ENCODE results near the gene SEMA5B.

DNA sequence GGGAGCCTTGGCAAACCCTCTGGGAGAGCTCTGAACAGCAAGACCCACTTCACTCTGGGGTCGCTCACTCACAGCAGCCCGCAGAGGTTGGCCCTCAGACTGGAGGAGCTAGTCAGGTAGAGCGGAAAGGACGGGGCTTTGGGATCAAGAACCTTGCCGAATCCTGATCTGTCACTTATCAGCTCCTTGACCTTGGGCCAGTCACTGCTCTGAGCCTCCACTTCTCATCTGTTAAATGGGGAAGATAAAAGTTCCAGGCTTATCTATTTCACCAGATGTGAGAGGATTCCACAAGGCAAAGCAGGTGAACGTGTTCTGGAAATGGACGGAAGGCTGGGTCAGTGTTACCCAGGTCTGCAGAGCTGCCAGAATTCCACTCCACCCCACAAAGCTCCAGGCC lies 29.4 kb downstream of the SEMA5B start:
- TF ChIP-seq SIN3A (IDR thresholded peaks at IDR 0.05; ENCODE audit: borderline replicate concordance, insufficient read depth, low read length) (no peak), TAF1 (IDR thresholded peaks at IDR 0.05; ENCODE audit: borderline replicate concordance, insufficient read depth, low read length) (no peak), POLR2AphosphoS5 (IDR thresholded peaks at IDR 0.05; ENCODE audit: low read depth, low read length) (no peak)
- TF ChIP-seq, protein P1, sequence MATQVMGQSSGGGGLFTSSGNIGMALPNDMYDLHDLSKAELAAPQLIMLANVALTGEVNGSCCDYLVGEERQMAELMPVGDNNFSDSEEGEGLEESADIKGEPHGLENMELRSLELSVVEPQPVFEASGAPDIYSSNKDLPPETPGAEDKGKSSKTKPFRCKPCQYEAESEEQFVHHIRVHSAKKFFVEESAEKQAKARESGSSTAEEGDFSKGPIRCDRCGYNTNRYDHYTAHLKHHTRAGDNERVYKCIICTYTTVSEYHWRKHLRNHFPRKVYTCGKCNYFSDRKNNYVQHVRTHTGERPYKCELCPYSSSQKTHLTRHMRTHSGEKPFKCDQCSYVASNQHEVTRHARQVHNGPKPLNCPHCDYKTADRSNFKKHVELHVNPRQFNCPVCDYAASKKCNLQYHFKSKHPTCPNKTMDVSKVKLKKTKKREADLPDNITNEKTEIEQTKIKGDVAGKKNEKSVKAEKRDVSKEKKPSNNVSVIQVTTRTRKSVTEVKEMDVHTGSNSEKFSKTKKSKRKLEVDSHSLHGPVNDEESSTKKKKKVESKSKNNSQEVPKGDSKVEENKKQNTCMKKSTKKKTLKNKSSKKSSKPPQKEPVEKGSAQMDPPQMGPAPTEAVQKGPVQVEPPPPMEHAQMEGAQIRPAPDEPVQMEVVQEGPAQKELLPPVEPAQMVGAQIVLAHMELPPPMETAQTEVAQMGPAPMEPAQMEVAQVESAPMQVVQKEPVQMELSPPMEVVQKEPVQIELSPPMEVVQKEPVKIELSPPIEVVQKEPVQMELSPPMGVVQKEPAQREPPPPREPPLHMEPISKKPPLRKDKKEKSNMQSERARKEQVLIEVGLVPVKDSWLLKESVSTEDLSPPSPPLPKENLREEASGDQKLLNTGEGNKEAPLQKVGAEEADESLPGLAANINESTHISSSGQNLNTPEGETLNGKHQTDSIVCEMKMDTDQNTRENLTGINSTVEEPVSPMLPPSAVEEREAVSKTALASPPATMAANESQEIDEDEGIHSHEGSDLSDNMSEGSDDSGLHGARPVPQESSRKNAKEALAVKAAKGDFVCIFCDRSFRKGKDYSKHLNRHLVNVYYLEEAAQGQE (IDR thresholded peaks at IDR 0.05; ENCODE audit: insufficient read depth in 1 of 2, low read depth in 2 of 2, low read length in 2 of 2), result no peak

Measured in PFSK-1 (cell line).